ENCODE data around the gene NDUFS8.
"Not testable (repeated sequence)": the region's sequence is repeated elsewhere in the genome, so short reads cannot be mapped to it uniquely, and the experiment has no call there.

NDUFS8 gene

GRCh38 chr11:68030318-68031143, at the start of gene NDUFS8:
TSS of gene NDUFS8 (plus strand) at chr11:68030681. CDS start at chr11:68032152, 1,471 bp downstream.
- DNase-seq, result peak; percentile 95

- not testable (repeated sequence) for DNase-seq
Observed at GRCh38 chr11:67981226-67981625, 49.3 kb upstream of the NDUFS8 start.

- DNase-seq, result not testable (repeated sequence)
Observed at GRCh38 chr11:67982255-67982857, 48.1 kb upstream of the NDUFS8 start.

- no peak for DNase-seq
Observed at GRCh38 chr11:67983951-67984350, 46.5 kb upstream of the NDUFS8 start.

GRCh38 chr11:67985302-67985701, 45.2 kb upstream of the NDUFS8 start:
- DNase-seq, result not testable (repeated sequence)

- not testable (repeated sequence) for DNase-seq
Observed at GRCh38 chr11:67990546-67991346, 39.7 kb upstream of the NDUFS8 start.

GRCh38 chr11:67991347-67992121, 38.9 kb upstream of the NDUFS8 start:
- DNase-seq, result not testable (repeated sequence)

- DNase-seq, result peak; percentile 37
Observed at GRCh38 chr11:67993821-67994220, 36.7 kb upstream of the NDUFS8 start.

- DNase-seq, result not testable (repeated sequence)
Observed at GRCh38 chr11:67994387-67994786, 36.1 kb upstream of the NDUFS8 start.

GRCh38 chr11:67995129-67995528, 35.4 kb upstream of the NDUFS8 start:
- DNase-seq, result not testable (repeated sequence)

- not testable (repeated sequence) for DNase-seq
Observed at GRCh38 chr11:67995579-67995978, 34.9 kb upstream of the NDUFS8 start.

- DNase-seq, result no peak
Observed at GRCh38 chr11:67996051-67996450, 34.4 kb upstream of the NDUFS8 start.

- no peak for DNase-seq
Observed at GRCh38 chr11:67996622-67997474, 33.6 kb upstream of the NDUFS8 start.

- DNase-seq, result no peak
Observed at GRCh38 chr11:67997475-67997921, 33.0 kb upstream of the NDUFS8 start.

- DNase-seq, result peak; percentile 29
Observed at GRCh38 chr11:67998150-67999045, 32.1 kb upstream of the NDUFS8 start.

- no peak for DNase-seq
Observed at GRCh38 chr11:67999201-67999629, 31.3 kb upstream of the NDUFS8 start.

GRCh38 chr11:67999704-68000103, 30.8 kb upstream of the NDUFS8 start:
- no peak for DNase-seq

GRCh38 chr11:68002575-68002937, 27.9 kb upstream of the NDUFS8 start:
- no peak for DNase-seq

- DNase-seq, result no peak
Observed at GRCh38 chr11:68002938-68003845, 27.3 kb upstream of the NDUFS8 start.
